NCI-H1436 treated with DMSO at 0.1 percent for 48 hours (cell line): ENCODE measurements around the gene KRTAP9-2.
"Not testable (repeated sequence)": the region's sequence is repeated elsewhere in the genome, so short reads cannot be mapped to it uniquely, and the experiment has no call there.

Source experiments
- DNase-seq: peaks from one replicate; lab custom pipeline; 2025; lab: John Stamatoyannopoulos, UW

Gene KRTAP9-2

DNA sequence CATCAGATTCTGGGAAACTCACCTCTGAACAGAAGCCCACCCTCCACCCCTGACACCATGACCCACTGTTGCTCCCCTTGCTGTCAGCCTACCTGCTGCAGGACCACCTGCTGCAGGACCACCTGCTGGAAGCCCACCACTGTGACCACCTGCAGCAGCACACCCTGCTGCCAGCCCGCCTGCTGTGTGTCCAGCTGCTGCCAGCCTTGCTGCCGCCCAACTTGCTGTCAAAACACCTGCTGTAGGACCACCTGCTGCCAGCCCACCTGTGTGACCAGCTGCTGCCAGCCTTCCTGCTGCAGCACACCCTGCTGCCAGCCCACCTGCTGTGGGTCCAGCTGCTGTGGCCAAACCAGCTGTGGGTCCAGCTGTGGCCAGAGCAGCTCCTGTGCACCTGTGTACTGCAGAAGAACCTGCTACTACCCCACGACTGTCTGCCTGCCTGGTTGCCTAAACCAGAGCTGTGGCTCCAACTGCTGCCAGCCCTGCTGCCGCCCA lies at the start of gene KRTAP9-2:
TSS of gene KRTAP9-2 (plus strand) at position 51 of the 498 bp plus-strand sequence. CDS start at position 58, 7 bp downstream.
- not testable (repeated sequence) for DNase-seq

DNA sequence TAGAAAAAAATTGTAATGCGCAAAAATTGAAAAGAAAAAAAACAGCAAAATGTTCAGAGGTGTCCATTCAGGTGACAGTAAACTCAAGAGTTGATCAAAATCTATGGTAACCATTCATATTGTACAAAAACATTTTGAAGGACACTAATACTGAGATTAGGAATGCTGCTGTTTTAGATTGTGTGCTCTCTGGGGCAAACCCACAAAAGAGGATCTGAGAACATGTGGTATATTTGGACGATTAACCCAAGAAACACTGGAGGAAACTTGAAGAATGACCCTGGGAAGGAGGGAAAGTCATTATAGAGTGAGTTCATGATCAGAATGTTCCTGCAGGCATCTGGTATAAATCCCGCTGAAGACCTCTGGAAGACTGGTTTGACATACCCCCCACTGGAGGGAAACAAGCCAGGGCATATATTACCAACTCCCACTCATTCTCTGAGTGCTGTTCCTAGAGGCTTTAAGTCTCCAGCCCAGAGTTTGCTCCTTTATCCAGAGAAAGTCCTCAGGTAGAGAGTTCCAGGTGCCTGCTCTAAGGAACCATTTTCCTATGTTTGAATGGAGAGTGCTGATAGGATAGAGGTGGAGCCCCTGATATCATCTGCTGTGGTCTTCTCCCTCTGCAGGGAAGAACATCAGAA lies 49.6 kb upstream of the KRTAP9-2 start:
- DNase-seq: no peak

GRCh38 chr17:41177727-41178271 lies 48.6 kb upstream of the KRTAP9-2 start, which contains the start of gene KRTAP4-2:
Gene KRTAP4-2, minus strand, starts transcription at chr17:41178221. Its CDS starts 57 bp downstream, at chr17:41178164.
- no peak for DNase-seq

GRCh38 chr17:41178341-41178740 lies 48.1 kb upstream of the KRTAP9-2 start:
- no peak for DNase-seq

DNA sequence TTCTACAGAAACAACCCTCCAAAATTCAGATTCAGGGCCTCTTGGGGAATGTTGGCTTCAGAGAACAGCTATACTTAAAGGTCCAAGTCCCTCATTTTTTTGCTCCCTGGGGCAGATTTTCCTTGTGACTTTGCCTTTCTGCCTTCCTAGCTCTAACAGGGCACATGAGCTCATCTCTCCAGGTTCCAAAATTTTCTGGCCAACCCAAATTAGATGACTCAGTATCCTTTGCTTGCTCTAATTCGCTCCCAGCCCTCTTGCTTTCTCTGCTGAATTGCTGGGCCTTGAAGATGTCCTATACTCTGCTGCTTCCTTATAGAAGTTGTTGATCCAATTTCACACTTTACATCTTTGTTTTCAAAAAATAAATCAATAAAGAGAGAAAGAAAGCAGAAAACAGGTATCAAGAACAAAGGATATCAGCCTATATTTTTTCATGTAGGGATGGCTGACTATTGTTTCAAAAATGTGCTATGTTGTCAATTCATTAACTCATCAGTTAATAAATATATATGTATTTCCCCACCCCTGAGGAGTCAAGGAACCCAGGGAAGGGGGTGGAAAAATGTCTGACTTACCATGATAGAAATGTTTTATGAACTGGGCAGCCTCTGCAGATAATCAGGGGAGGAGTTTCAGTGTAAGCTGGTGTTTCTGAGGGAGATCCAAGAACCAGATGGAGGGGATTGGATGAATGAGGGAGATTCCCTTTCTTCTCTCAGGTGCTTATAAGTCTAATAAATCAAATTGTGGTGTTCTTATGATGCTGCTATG lies 47.4 kb upstream of the KRTAP9-2 start:
- DNase-seq: no peak

GRCh38 chr17:41184480-41184961 lies 41.9 kb upstream of the KRTAP9-2 start, which contains the start of gene KRTAP4-1:
Gene KRTAP4-1, minus strand, starts transcription at chr17:41184911. Its CDS starts 57 bp downstream, at chr17:41184854.
- no peak for DNase-seq

- no peak for DNase-seq
These were observed 41.4 kb upstream of the KRTAP9-2 start for GRCh38 chr17:41185001-41185400.

DNA sequence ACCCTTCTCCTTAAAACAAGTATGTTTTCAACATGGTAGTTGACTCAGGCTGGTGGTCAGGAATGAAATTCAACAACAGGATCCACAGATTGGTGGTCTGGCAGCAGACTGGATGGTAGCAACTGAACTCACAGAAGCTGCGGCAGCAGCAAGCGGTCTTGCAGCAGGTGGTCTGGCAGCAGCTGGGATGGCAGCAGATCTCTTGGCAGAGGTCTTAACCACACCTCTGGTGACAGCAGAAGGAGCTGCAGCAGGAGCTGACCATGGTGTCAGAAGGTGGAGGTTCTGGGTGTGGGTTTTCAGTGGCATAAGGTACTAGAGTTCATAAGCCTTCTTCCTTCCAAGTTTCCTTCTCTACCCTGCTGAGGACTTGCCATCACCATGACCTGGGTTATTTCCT lies 39.6 kb upstream of the KRTAP9-2 start:
- no peak for DNase-seq

GRCh38 chr17:41189837-41190318 lies 36.6 kb upstream of the KRTAP9-2 start, which contains the start of gene KRTAP9-1:
Gene KRTAP9-1, plus strand, starts transcription at chr17:41189887. Its CDS starts 0 bp downstream, at chr17:41189887.
- not testable (repeated sequence) for DNase-seq

- DNase-seq: no peak
These were observed 36.1 kb upstream of the KRTAP9-2 start for GRCh38 chr17:41190328-41190727.

DNA sequence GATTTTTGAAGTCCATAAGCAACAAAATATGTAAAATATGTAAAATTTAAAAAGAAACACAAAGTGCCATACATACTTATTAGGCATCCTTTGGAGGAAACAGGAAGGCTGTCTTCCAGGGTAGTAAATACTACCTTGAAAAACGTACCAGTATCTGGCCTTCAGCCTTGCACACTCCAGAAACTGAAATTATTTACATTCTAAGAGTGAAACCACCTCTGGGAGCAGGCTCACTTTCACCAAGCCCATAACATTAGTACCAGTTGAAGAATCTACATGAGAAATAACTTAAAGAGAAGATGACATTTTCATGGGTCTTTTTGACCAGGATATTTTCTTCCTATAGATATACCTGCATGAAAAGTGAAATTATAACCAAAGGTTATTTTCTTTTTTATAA lies 30.4 kb upstream of the KRTAP9-2 start:
- DNase-seq: no peak

DNA sequence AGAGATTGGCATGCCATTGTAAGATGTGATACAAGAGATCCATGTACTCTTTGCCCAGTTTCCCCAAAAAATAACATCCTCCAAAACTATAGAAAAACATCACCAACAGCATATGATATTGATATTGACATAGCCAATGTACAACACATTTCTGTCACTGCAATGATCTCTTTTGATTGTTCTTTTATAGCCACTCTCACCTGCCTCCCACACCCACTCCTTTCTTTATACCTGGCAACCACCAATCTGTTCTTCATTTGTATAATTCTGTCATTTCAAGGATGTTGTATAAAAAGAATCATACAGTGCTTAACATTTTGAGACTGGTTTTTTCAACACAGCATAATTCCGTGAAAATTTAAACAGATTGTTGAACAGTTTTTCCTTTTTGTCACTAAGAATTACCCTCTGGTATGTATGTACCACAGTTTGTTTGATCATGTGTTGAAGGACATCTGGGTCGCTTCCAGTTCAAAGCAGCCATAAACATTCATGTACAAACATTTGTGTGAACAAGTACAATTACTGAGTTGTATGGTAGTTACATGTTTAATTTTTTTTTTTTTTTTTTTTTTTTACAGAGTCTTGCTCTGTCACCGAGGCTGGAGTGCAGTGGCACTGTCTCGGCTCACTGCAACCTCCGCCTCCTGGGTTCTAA lies 26.9 kb upstream of the KRTAP9-2 start:
- DNase-seq: no peak

DNA sequence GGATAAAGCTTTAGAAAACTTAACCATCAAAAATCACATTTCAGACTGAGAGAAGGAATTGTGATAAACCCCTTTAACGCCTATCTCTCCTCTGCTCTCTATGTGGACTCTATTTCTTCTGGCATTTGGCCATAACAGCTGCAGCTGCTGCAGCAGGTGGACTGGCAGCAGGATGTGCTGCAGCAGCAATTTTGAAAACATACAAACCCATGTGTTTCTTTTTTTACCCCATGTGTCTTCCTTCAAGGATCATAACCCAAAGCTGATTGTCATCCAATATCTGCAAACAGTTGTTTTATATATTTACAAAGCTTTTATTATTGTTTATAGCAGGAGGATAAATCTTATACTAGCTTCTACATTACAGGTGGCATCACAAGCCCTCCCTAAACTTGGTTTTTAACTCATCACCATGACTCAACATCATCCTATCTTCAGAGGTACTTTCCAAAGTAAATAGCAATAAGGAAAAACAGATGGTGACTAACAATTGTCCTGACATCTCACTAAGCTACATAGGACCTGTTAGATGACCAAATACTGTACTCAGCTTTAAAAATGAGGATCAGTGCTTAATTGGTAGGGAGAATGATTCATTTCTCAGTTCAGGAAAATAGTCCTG lies 14.5 kb upstream of the KRTAP9-2 start:
- DNase-seq: no peak

- DNase-seq: no peak
These were observed 13.8 kb upstream of the KRTAP9-2 start for GRCh38 chr17:41212524-41213169.

DNA sequence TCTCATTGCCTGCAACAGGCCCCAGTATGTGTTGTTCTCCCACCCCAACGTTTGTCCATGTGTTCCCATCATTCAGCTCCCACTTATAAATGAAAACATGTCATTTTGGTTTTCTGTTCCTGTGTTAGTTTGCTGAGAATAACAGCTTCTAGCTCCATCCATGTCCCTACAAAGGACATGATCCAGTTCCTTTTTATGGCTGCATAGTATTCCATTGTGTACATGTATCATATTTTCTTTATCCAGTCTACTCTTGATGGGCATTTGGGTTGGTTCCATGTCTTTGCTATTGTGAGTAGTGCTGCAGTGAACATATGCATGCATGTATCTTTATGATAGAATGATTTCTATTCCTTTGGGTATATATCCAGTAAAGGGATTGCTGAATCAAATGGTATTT lies 10.8 kb upstream of the KRTAP9-2 start:
- no peak for DNase-seq

GRCh38 chr17:41223821-41224220 lies 2.6 kb upstream of the KRTAP9-2 start:
- no peak for DNase-seq

DNA sequence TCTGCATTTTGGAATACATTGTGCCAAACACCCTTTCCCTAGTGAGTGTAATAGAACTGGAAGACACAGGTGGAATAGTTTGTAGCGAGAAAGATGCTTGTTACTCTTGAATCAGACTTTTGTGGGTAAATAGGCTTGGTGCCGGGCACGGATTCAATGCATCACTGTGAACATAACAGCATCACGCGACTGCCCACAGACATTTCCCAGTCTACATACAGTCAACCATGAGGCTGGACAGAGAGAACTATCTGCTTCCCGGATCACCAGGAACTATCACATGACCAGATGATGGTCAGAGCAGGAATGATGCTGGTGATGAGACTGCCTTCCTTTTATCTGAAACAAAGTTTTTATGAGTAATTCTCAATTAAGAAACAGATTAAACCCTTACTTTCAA lies 397 bp upstream of the KRTAP9-2 start:
- DNase-seq: no peak

DNA sequence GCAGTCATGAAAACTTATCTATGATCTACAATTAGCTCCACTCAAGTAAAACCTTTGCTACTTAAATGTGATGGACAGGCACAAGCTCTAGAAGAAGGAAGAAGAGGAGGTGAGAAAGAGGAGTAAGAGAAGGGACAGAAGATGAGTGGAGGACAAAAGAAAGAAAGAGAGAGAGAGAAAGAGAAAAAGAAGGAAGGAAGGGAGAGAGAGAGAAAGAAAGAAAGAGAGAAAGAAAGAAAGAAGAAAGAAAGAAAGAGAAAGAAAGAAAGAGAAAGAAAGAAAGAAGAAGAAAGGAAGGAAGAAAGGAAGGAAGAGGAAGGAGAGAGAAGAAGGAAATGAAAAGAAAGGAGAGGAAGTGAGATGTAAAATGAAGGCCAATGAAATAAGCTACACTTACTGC lies 3.6 kb downstream of the KRTAP9-2 start:
- no peak for DNase-seq

GRCh38 chr17:41231731-41232130 lies 5.3 kb downstream of the KRTAP9-2 start:
- DNase-seq: no peak

DNA sequence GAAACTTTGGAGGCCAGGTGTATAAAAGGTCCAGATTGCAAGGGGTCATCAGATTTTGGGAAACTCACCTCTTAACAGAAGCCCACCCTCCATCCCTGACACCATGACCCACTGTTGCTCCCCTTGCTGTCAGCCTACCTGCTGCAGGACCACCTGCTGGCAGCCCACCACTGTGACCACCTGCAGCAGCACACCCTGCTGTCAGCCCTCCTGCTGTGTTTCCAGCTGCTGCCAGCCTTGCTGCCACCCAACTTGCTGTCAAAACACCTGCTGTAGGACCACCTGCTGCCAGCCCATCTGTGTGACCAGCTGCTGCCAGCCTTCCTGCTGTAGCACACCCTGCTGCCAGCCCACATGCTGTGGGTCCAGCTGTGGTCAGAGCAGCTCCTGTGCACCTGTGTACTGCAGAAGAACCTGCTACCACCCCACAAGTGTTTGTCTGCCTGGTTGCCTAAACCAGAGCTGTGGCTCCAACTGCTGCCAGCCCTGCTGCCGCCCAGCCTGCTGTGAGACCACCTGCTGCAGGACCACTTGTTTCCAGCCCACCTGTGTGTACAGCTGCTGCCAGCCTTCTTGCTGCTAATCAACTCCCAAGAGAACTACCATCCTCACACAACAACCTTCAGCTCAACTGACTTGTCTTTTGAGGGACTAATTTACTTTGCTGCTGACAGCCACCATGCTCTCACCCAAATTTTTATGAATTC lies 6.1 kb downstream of the KRTAP9-2 start, which contains the start of gene KRTAP9-3:
TSS of gene KRTAP9-3 (plus strand) at position 51 of the 707 bp plus-strand sequence. CDS start at position 104, 53 bp downstream.
- not testable (repeated sequence) for DNase-seq
